GM23338 (cell line): ENCODE results near the gene CNOT6. TPM values are rescaled to one million over a fixed set of nuclear protein-coding genes. Genes with fewer than 3 reads are reported as not detected.

Experiments
- ATAC-seq: fragments of 200-7000 bp; cut with Tn5 transposase; 3 replicates; pipeline ENCODE4 v1.9.1; 2020
- DNase-seq: peaks from one replicate; pipeline ENCODE4 v3.0.0-alpha.2; 2015; ENCODE audit warnings: low spot score
- H2AFZ ChIP-seq: fragments of 200-600 bp; sonication (generic); 2 replicates; pipeline ENCODE4 v1.8.0; 2016; ENCODE audit warnings: antibody characterized with exemption, mild to moderate bottlenecking, moderate library complexity
- H3F3A ChIP-seq: fragments of 200-600 bp; sonication (generic); replicated peaks from 2 replicates; pipeline ENCODE4 v1.8.0; 2017; ENCODE audit warnings: antibody characterized with exemption, mixed run types, low read depth
- H3K27ac ChIP-seq: fragments of 200-600 bp; sonication (generic); 2 replicates; pipeline ENCODE4 v1.6.1; 2016; ENCODE audit warnings: low read depth
- H3K27me3 ChIP-seq: fragments of 200-600 bp; sonication (generic); 2 replicates; pipeline ENCODE4 v1.8.0; 2016; ENCODE audit warnings: mild to moderate bottlenecking, mixed run types, moderate library complexity; ENCODE audit not compliant: insufficient read depth
- H3K36me3 ChIP-seq: fragments of 200-600 bp; sonication (generic); 2 replicates; pipeline ENCODE4 v1.8.0; 2016; ENCODE audit warnings: mild to moderate bottlenecking; ENCODE audit not compliant: insufficient read depth
- H3K4me1 ChIP-seq: fragments of 200-600 bp; sonication (generic); 2 replicates; pipeline ENCODE4 v1.8.0; 2016; ENCODE audit warnings: mild to moderate bottlenecking, moderate library complexity; ENCODE audit not compliant: insufficient read depth
- H3K4me2 ChIP-seq: fragments of 200-600 bp; sonication (generic); 2 replicates; pipeline ENCODE4 v1.7.1; 2017; ENCODE audit warnings: mixed run types
- H3K4me3 ChIP-seq: fragments of 200-600 bp; sonication (generic); 2 replicates; pipeline ENCODE4 v1.6.1; 2016; ENCODE audit warnings: mixed run types
- H3K79me2 ChIP-seq: fragments of 200-600 bp; sonication (generic); replicated peaks from 2 replicates; pipeline ENCODE4 v1.8.0; 2017; ENCODE audit warnings: mild to moderate bottlenecking; ENCODE audit not compliant: insufficient read depth
- H3K9me2 ChIP-seq: fragments of 200-600 bp; sonication (generic); 2 replicates; pipeline ENCODE4 v1.8.0; 2017; ENCODE audit not compliant: insufficient read depth
- H4K20me1 ChIP-seq: fragments of 200-600 bp; sonication (generic); replicated peaks from 2 replicates; pipeline ENCODE4 v1.8.0; 2017; ENCODE audit warnings: mild to moderate bottlenecking; ENCODE audit not compliant: insufficient read depth
- H3K27ac Mint-ChIP-seq: 2 replicates; pipeline ENCODE4 v1.8.0; 2020; ENCODE audit warnings: inconsistent platforms, mild to moderate bottlenecking, moderate library complexity, mixed read lengths
- H3K27me3 Mint-ChIP-seq: 3 replicates; pipeline ENCODE4 v1.8.0; 2022; ENCODE audit warnings: low read depth, mild to moderate bottlenecking, moderate library complexity, mixed read lengths, inconsistent platforms; ENCODE audit not compliant: insufficient read depth, poor library complexity
- H3K36me3 Mint-ChIP-seq: 3 replicates; pipeline ENCODE4 v1.8.0; 2021; ENCODE audit warnings: low read depth, mild to moderate bottlenecking, inconsistent platforms, moderate library complexity, mixed read lengths
- H3K4me1 Mint-ChIP-seq: 3 replicates; pipeline ENCODE4 v1.8.0; 2020; ENCODE audit warnings: mild to moderate bottlenecking, inconsistent platforms, mixed read lengths
- H3K4me3 Mint-ChIP-seq: 3 replicates; pipeline ENCODE4 v1.8.0; 2021; ENCODE audit warnings: moderate library complexity, mild to moderate bottlenecking, inconsistent platforms, mixed read lengths
- H3K9me3 Mint-ChIP-seq: 3 replicates; pipeline ENCODE4 v1.8.0; 2020; ENCODE audit warnings: moderate library complexity, mild to moderate bottlenecking, inconsistent platforms, mixed read lengths
- CREB1 ChIP-seq: fragments of 250-450 bp; sonication (Bioruptor Pico); IDR thresholded peaks from 2 replicates; pipeline ENCODE4 v1.5.0; 2020; ENCODE audit warnings: low read depth, mild to moderate bottlenecking, moderate library complexity
- NANOG ChIP-seq: IDR thresholded peaks from 2 replicates; pipeline ENCODE4 v1.6.1; 2016; ENCODE audit warnings: antibody characterized with exemption, borderline replicate concordance
- POLR2AphosphoS5 ChIP-seq: IDR thresholded peaks from 2 replicates; pipeline ENCODE4 v1.6.1; 2016; ENCODE audit warnings: antibody characterized with exemption, low read depth
- polyA plus RNA-seq: library from polyadenylated mRNA; unstranded; fragments of >200 nt; fragmentation: Nextera tagmentation; extraction: Ambion mirVana; gene quantifications from 2 replicates; pipeline ENCODE4 v1.2.1, GENCODE V29; 2016
- total RNA-seq: library from RNA; depleted of rRNA; stranded (reverse); fragments of >200 nt; shearing (Covaris generic); gene quantifications from 2 replicates; pipeline ENCODE4 v1.2.3, GENCODE V29; 2014
- TF ChIP-seq, protein P1 (sequence below): fragments of 250-450 bp; sonication (Bioruptor Pico); IDR thresholded peaks from 2 replicates; pipeline ENCODE4 v1.5.0; 2020; ENCODE audit warnings: mild to moderate bottlenecking, moderate library complexity
- TF ChIP-seq, protein P2 (sequence below), 2 experiments: fragments of 200-600 bp in 1 of 2; sonication (generic) in 1 of 2; conservative IDR thresholded peaks; 2 replicates each; pipeline versions ENCODE4 v1.5.1 to v1.6.1; 2016 to 2017; ENCODE audit warnings: antibody characterized with exemption in 2 of 2, low read depth in 2 of 2, mild to moderate bottlenecking in 2 of 2, moderate library complexity in 1 of 2
- TF ChIP-seq, protein P3 (sequence below): IDR thresholded peaks from 2 replicates; pipeline ENCODE4 v1.6.1; 2016; ENCODE audit warnings: antibody characterized with exemption

CNOT6 gene
- total and polyA plus RNA-seq, 2 experiments from 2014 or later: 14.6 to 38.7 TPM

DNA sequence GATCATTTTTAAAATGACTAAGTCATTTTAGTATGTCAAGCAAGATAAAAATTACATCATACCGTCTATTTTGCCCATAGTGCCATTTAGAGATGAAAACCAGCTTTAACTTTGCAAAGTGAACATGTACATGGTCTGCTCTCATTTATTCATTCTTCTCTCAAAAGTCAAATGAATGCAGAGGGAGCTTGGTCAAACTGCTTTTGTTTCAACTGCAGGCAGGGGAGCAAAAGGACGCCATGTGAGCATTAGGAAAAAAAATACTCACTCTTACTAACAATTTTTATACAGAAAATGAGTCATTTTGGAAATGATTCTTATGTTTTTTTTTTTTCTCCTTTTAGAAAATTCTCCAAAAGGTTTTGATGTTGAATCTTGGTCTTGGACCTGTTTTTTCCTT is 81.4 kb downstream of the CNOT6 start (continued):
- TF ChIP-seq, protein P1, sequence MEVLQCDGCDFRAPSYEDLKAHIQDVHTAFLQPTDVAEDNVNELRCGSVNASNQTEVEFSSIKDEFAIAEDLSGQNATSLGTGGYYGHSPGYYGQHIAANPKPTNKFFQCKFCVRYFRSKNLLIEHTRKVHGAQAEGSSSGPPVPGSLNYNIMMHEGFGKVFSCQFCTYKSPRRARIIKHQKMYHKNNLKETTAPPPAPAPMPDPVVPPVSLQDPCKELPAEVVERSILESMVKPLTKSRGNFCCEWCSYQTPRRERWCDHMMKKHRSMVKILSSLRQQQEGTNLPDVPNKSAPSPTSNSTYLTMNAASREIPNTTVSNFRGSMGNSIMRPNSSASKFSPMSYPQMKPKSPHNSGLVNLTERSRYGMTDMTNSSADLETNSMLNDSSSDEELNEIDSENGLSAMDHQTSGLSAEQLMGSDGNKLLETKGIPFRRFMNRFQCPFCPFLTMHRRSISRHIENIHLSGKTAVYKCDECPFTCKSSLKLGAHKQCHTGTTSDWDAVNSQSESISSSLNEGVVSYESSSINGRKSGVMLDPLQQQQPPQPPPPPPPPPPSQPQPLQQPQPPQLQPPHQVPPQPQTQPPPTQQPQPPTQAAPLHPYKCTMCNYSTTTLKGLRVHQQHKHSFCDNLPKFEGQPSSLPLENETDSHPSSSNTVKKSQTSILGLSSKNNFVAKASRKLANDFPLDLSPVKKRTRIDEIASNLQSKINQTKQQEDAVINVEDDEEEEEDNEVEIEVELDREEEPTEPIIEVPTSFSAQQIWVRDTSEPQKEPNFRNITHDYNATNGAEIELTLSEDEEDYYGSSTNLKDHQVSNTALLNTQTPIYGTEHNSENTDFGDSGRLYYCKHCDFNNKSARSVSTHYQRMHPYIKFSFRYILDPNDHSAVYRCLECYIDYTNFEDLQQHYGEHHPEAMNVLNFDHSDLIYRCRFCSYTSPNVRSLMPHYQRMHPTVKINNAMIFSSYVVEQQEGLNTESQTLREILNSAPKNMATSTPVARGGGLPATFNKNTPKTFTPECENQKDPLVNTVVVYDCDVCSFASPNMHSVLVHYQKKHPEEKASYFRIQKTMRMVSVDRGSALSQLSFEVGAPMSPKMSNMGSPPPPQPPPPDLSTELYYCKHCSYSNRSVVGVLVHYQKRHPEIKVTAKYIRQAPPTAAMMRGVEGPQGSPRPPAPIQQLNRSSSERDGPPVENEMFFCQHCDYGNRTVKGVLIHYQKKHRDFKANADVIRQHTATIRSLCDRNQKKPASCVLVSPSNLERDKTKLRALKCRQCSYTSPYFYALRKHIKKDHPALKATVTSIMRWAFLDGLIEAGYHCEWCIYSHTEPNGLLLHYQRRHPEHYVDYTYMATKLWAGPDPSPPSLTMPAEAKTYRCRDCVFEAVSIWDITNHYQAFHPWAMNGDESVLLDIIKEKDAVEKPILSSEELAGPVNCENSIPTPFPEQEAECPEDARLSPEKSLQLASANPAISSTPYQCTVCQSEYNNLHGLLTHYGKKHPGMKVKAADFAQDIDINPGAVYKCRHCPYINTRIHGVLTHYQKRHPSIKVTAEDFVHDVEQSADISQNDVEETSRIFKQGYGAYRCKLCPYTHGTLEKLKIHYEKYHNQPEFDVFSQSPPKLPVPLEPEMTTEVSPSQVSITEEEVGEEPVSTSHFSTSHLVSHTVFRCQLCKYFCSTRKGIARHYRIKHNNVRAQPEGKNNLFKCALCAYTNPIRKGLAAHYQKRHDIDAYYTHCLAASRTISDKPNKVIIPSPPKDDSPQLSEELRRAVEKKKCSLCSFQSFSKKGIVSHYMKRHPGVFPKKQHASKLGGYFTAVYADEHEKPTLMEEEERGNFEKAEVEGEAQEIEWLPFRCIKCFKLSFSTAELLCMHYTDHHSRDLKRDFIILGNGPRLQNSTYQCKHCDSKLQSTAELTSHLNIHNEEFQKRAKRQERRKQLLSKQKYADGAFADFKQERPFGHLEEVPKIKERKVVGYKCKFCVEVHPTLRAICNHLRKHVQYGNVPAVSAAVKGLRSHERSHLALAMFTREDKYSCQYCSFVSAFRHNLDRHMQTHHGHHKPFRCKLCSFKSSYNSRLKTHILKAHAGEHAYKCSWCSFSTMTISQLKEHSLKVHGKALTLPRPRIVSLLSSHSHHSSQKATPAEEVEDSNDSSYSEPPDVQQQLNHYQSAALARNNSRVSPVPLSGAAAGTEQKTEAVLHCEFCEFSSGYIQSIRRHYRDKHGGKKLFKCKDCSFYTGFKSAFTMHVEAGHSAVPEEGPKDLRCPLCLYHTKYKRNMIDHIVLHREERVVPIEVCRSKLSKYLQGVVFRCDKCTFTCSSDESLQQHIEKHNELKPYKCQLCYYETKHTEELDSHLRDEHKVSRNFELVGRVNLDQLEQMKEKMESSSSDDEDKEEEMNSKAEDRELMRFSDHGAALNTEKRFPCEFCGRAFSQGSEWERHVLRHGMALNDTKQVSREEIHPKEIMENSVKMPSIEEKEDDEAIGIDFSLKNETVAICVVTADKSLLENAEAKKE (CRISPR knock-in tag): no peak
- TF ChIP-seq CREB1 (CRISPR knock-in tag) (no peak), NANOG (no peak)
- TF ChIP-seq, protein P2, sequence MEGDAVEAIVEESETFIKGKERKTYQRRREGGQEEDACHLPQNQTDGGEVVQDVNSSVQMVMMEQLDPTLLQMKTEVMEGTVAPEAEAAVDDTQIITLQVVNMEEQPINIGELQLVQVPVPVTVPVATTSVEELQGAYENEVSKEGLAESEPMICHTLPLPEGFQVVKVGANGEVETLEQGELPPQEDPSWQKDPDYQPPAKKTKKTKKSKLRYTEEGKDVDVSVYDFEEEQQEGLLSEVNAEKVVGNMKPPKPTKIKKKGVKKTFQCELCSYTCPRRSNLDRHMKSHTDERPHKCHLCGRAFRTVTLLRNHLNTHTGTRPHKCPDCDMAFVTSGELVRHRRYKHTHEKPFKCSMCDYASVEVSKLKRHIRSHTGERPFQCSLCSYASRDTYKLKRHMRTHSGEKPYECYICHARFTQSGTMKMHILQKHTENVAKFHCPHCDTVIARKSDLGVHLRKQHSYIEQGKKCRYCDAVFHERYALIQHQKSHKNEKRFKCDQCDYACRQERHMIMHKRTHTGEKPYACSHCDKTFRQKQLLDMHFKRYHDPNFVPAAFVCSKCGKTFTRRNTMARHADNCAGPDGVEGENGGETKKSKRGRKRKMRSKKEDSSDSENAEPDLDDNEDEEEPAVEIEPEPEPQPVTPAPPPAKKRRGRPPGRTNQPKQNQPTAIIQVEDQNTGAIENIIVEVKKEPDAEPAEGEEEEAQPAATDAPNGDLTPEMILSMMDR (conservative IDR thresholded peaks at IDR 0.05; ENCODE audit: low read depth in 2 of 2): no peak
- TF ChIP-seq, protein P3, sequence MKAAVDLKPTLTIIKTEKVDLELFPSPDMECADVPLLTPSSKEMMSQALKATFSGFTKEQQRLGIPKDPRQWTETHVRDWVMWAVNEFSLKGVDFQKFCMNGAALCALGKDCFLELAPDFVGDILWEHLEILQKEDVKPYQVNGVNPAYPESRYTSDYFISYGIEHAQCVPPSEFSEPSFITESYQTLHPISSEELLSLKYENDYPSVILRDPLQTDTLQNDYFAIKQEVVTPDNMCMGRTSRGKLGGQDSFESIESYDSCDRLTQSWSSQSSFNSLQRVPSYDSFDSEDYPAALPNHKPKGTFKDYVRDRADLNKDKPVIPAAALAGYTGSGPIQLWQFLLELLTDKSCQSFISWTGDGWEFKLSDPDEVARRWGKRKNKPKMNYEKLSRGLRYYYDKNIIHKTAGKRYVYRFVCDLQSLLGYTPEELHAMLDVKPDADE: no peak

DNA sequence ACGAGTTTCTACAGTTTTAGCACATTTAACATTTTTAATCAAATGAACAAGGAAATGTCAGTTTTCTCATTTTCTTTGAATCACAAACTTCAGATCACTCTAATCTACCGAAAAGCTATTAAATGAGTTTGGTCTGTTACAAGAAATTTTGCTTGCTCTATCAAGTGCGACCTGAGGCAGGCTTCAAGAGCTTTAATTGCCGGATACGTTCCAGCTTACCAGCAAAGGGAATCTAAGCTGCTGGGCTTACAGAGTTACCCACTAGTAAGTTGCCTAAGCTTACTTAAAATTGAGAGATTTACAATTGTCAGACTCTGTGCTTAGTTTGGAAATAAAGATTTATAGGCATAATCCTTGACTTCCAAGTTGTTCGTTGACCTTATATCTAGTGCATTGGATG is 86.5 kb downstream of the CNOT6 start:
- H3K27me3 Mint-ChIP-seq: peaks cover 8% of the 10 kb centered on the region
- Histone ChIP-seq H3K27me3 (no peaks in the 10 kb centered on the region), H3K4me1 (no peaks in the 10 kb centered on the region), H3K4me3 (no peak overlapping the region), H3K9me2 (no peaks in the 10 kb centered on the region), H3K4me2 (no peak overlapping the region), H3K36me3 (peaks cover 7% of the 10 kb centered on the region; the same call in 1 of the 2 replicates), H4K20me1 (0 out of 2 replicates have a peak, but pooled peaks cover 11% of the 10 kb centered on the region), H3K27ac (no peak overlapping the region), H2AFZ (no peak overlapping the region), H3F3A (no peaks in the 10 kb centered on the region), H3K79me2 (no peaks in the 10 kb centered on the region)
- no peak overlapping the region for H3K27ac Mint-ChIP-seq
- no peak overlapping the region for H3K4me3 Mint-ChIP-seq
- peaks cover 25% of the 10 kb centered on the region for H3K36me3 Mint-ChIP-seq
- DNase-seq (no peak), ATAC-seq (no peak; the same call in 2 of the 3 replicates)
- H3K9me3 Mint-ChIP-seq: no peaks in the 10 kb centered on the region
- no peaks in the 10 kb centered on the region for H3K4me1 Mint-ChIP-seq
- TF ChIP-seq POLR2AphosphoS5: no peak
